ENCODE measurements around the gene MAP1A. TPM values are rescaled to one million over a fixed set of nuclear protein-coding genes. Genes with fewer than 3 reads are reported as not detected.
"Not testable (repeated sequence)": the region's sequence is repeated elsewhere in the genome, so short reads cannot be mapped to it uniquely, and the experiment has no call there.

MAP1A gene
- total RNA-seq, 1 experiment from 2014 or later: 2.5 TPM

DNA sequence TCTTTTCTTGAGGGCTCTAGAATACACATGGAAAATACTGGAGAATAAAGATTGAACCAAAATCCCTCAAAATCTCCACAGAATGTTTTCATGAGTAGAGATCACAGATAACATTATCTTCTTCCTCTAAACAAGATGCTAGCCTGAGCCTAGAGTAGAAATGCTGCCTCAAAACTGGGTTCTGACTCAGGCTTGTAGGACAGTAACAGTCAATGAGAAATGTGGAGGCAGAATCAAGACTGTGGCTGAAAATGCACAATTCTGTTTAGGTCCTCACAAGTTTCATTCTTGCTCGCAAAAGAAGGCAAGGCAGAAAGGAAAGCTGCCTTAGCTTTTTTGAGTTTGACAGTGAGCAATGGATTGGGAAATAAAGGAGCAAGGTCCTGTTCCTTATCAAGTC is 57.2 kb downstream of the MAP1A start:
- not testable (repeated sequence) for H3K4me1 Mint-ChIP-seq; H2AK5ac ChIP-seq (ENCODE audit: insufficient read length, low read length); H3K36me3 Mint-ChIP-seq (ENCODE audit: insufficient read depth in 1 of 3, low read depth in 3 of 3); H2BK15ac ChIP-seq (ENCODE audit: low read depth, low read length); H3K14ac ChIP-seq (ENCODE audit: insufficient read depth, low read length); H2BK5ac ChIP-seq (ENCODE audit: insufficient read length, low read length); H3K4me2 ChIP-seq (ENCODE audit: insufficient read depth, insufficient read length, low read length); H2AFZ ChIP-seq (ENCODE audit: low read length); H3K4me1 ChIP-seq (ENCODE audit: insufficient read depth, low read length); H4K91ac ChIP-seq (ENCODE audit: insufficient read length, low read depth, low read length); H3K79me2 ChIP-seq (ENCODE audit: insufficient read depth, low read length); H3K9ac ChIP-seq (ENCODE audit: extremely low read depth, insufficient read length, low read length); H3K23ac ChIP-seq (ENCODE audit: insufficient read length, low read depth, low read length); H3K9me3 Mint-ChIP-seq; H3K4ac ChIP-seq (ENCODE audit: low read depth, low read length); H3K27me3 Mint-ChIP-seq (ENCODE audit: low read depth); H3K27ac Mint-ChIP-seq; H3K27ac ChIP-seq (ENCODE audit: insufficient read length, low read depth, low read length); H3K4me3 Mint-ChIP-seq; H3K9me3 ChIP-seq (ENCODE audit: control insufficient read depth, low read depth, low read length); H4K8ac ChIP-seq (replicated peaks; ENCODE audit: insufficient read length, low read depth, low read length); H3K18ac ChIP-seq (ENCODE audit: insufficient read length, low read depth, low read length); H3T11ph ChIP-seq (ENCODE audit: low read length); DNase-seq; H4K20me1 ChIP-seq (ENCODE audit: control insufficient read depth, insufficient read depth, insufficient read length); H3K79me1 ChIP-seq (ENCODE audit: insufficient read depth, low read depth, low read length, poor library complexity, severe bottlenecking); H3K27me3 ChIP-seq (ENCODE audit: insufficient read depth, low read length); H3K23me2 ChIP-seq (ENCODE audit: insufficient read length, low read depth, low read length, poor library complexity, severe bottlenecking); H2BK120ac ChIP-seq (ENCODE audit: low read depth, low read length, poor library complexity, severe bottlenecking); H4K5ac ChIP-seq (ENCODE audit: insufficient read length, low read depth, low read length); H3K56ac ChIP-seq (ENCODE audit: insufficient read length, low read depth, low read length); H2BK12ac ChIP-seq (ENCODE audit: insufficient read length, low read depth, low read length); H2BK20ac ChIP-seq (ENCODE audit: low read depth, low read length, poor library complexity, severe bottlenecking)
- no CpG with 5 or more reads among the region's 1 CpG for WGBS (ENCODE audit: extremely low coverage, insufficient read length, low lambda C conversion rate)

Other genes with a start within 250 kb of the MAP1A start
- not detected in 2 replicates for gene TGM7, start 215.4 kb upstream of the MAP1A start, total RNA-seq (2021)
- gene LCMT2, start 187.0 kb upstream of the MAP1A start, total RNA-seq (2021): 16.5 and 17.3 TPM in 2 replicates
- gene ZSCAN29, start 146.6 kb upstream of the MAP1A start, total RNA-seq (2021): 46.7 and 52.5 TPM in 2 replicates
- gene TUBGCP4, start 146.5 kb upstream of the MAP1A start, total RNA-seq (2021): 23.5 and 24.6 TPM in 2 replicates
- 74.5 and 81.5 TPM in 2 replicates for gene TP53BP1, start 24.5 kb upstream of the MAP1A start, total RNA-seq (2021)
- 28.5 and 30.1 TPM in 2 replicates for gene PPIP5K1, start 72.6 kb downstream of the MAP1A start, total RNA-seq (2021)
- 31.0 and 36.7 TPM in 2 replicates for gene CKMT1B, start 76.4 kb downstream of the MAP1A start, total RNA-seq (2021)
- 0.61 and 0.97 TPM in 2 replicates for gene STRC, start 101.2 kb downstream of the MAP1A start, total RNA-seq (2021)
- 1.6 and 4.6 TPM in 2 replicates for gene CATSPER2, start 131.2 kb downstream of the MAP1A start, total RNA-seq (2021)
- 35.5 and 38.4 TPM in 2 replicates for gene CKMT1A, start 176.3 kb downstream of the MAP1A start, total RNA-seq (2021)
- gene PDIA3, start 228.8 kb downstream of the MAP1A start, total RNA-seq (2021): 524 and 536 TPM in 2 replicates